Measurements from ENCODE around the gene ITIH5.

- TF ChIP-seq POLR2AphosphoS5 (IDR thresholded peaks at IDR 0.05; ENCODE audit: low read depth, low read length) (no peak), POLR2A (IDR thresholded peaks at IDR 0.05; ENCODE audit: low read depth, low read length) (no peak), POU2F2 (IDR thresholded peaks at IDR 0.05; ENCODE audit: low read depth, low read length) (no peak), TAF1 (IDR thresholded peaks at IDR 0.05; ENCODE audit: low read depth, low read length) (no peak), PAX5 (IDR thresholded peaks at IDR 0.05; ENCODE audit: insufficient read depth, low read length, severe bottlenecking) (no peak), SPI1 (IDR thresholded peaks at IDR 0.05; ENCODE audit: low read depth, low read length) (no peak)
Observed at GRCh38 chr10:7593063-7593462, 73.7 kb downstream of the ITIH5 start.

Data from GM12891 (cell line).